ENCODE data around the gene NECAB3.

Gene NECAB3, protein sequence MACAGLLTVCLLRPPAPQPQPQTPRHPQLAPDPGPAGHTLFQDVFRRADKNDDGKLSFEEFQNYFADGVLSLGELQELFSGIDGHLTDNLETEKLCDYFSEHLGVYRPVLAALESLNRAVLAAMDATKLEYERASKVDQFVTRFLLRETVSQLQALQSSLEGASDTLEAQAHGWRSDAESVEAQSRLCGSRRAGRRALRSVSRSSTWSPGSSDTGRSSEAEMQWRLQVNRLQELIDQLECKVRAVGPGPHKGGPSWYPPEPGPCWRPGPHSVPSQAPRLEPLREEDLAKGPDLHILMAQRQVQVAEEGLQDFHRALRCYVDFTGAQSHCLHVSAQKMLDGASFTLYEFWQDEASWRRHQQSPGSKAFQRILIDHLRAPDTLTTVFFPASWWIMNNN

DNA sequence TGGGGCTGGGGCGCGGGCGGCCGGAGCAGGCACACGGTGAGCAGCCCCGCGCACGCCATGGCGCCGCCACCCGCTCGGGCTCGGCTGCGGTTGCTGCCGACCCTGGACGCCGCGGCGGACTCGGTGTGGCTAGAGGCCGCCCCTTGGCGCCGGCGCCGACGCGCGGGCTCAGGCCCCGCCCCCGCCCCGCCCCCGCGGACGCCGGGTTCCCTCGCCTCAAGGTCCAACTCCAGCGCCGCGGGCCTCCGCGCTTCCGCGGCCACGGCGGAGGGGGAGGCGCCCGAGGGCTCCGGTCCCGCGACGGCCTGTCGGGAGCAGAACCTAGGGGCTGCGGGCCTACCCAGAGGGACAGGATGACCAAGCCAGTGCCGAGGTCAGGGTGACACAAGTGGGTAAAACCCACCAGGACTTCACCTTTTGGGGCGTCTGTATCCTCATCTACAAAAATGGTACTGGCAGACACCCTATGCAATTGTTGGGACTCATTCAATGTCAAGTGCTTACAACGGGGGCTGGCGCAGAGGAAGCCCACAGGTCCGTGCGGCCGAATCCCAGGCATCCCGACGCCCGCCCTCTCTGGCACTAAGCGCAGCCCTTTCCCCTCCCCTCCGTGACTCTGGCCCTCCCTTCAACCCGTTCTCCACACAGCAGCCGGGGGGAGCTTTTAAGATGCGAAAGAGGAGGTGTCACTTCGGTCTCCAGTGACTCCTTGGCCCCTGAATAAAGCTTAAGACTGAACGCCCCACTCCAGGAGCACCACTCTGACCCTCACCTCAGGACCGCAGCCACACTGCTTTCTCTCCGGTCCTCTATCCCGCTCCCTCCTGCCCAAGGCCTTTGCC is at the start of gene NECAB3:
Gene NECAB3 (minus strand): TSS at position 135 of the 842 bp plus-strand sequence. CDS start 76 bp downstream, at position 59.
- peak in 41 of 42 donors; percentile 67 to 92 (median 82) for DNase-seq
- intact Hi-C loops (cut with DNase I), result no loop called here

DNA sequence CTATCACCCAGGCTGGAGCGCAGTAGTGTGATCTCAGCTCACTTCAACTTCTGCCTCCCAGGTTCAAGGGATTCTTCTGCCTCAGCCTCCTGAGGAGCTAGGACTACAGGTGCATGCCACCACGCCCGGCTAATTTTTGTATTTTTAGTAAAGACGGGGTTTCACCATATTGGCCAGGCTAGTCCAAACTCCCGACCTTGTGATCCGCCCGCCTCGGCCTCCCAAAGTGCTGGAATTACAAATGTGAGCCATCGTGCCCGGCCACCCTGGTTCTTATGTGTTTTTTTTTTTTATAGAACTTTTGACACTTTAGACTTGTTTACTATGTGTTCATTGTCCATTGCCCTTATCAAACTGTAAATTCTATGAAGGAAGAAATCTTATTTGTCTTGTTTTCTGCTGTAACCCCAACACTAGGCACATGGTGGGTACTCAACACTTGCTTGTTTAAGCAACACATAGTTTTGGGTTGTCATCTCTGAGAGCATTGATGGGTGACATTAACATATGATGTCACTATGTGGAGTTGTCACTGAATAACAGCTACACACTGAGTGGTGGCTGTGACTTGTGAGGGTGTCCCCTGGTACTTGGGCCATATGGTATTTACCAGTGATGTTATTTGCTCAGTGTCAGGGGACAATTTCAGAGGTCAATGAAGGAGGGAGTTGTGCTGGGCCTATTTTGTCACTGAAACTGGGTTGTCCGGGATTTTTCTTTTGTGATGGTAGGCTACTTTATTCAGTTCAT is 47.3 kb upstream of the NECAB3 start:
- intact Hi-C loops (cut with DNase I), result no loop called here
- no peak for DNase-seq

GRCh38 chr20:33719989-33720709 is 45.9 kb upstream of the NECAB3 start, which contains the start of gene PXMP4:
TSS of gene PXMP4 (minus strand) at chr20:33720310. CDS start at chr20:33720207, 103 bp downstream.
- peak; percentile 90 to 98 (median 95) for DNase-seq
- intact Hi-C loops (cut with DNase I), result no loop called here

DNA sequence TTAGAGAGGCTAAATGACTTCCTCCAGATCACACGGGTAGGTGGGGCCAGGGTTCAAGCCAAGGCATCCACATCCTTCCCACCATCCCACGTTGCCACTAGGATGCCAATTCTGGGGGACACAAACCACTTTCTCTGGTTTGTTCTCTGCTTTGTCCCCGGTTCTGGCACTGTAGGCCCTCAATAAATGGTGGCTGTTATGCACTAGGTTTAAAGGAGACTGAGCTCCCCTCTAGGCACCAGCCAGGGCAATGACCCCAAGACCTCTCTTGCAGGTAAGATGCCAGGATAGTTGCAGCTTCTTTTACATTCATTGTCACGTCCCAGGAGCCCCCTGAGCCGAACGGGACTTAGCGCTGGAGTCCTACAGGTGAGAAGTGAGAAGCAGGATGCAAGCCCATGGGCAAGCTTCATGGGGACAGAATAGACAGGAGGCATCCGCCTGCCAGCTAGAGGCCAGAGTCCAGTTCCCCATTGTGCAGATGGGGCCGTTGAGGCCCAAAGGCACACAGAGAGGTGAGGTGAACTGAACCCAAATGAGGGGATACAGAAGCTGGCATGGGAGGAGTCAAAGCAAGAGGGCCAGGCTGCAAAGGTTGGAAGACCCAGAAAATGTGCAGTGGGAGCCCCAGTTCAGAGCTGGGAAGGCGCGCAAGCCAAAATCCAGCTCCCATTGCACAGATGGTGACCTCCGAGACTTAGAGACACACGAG is 45.2 kb upstream of the NECAB3 start:
- peak in 1 of 42 donors; percentile 25 for DNase-seq
- intact Hi-C loops (cut with DNase I), result no loop called here

GRCh38 chr20:33716498-33716897 is 42.3 kb upstream of the NECAB3 start:
- DNase-seq, result no peak
- intact Hi-C loops (cut with DNase I), result no loop called here

GRCh38 chr20:33713865-33714367 is 39.7 kb upstream of the NECAB3 start:
- intact Hi-C loops (cut with DNase I), result no loop called here

GRCh38 chr20:33711446-33711738 is 37.2 kb upstream of the NECAB3 start:
- no peak for DNase-seq
- intact Hi-C loops (cut with DNase I), result no loop called here

More at GRCh38 chr20:33713865-33714367, 39.7 kb upstream of the NECAB3 start:
- no peak for DNase-seq

DNA sequence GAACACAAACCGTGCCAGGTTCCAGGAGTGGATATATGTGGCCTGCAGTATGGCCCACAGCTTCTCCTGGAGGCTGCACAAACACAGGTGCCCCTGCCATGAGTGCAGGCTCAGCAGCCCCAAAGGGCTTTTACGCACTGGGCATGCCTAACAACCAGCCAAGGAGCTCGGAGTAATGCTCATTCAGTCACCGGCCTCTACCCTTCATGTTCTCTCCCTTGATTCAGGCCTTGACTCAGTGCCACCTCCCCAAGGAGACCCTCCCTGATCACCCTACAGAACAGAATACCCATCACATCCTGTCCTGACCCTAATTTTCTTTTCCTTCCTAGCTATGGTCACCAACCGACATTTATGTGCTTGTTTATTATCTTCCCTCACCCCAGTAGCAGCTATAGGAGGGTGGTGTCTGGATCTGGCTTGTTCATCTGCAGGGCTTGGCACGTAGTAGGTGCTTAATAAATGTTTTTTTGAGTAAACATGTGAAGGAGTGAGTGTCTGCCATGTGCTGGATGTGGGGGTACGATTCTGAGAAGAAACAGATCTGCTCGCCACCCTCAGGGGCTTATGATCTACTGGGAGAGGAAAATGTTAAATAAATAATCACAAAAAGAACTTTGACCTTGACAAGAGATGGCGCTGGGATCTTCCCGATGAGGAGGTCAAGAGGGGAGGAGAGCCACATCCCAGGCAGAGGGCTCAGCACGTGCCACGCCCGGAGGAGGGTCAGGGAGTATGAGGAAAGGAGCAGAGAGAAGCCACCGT is 36.6 kb upstream of the NECAB3 start:
- intact Hi-C loops (cut with DNase I), result no loop called here
- no peak for DNase-seq

DNA sequence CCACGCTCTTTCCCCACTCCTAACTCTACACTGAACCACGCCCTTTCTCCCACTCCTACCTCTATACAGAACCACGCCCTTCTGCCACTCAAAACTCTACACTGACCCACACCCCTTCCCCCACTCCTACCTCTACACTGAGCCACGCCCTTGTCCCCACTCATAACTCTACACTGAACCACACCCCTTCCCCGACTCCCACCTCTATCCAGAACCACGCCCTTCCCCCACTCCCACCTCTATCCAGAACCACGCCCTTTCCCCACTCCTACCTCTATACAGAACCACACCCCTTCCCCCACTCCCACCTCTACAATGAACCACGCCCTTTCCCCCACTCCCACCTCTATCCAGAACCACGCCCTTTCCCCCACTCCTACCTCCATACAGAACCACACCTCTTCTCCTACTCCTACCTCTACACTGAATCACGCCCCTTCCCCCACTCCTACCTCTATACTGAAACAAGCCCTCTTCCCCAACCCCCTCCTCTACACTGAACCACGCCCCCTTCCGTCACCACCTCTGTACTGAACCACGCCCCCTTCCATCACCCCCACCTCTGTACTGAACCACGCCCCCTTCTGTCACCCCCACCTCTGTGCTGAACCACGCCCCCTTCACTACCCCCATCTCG is 35.8 kb upstream of the NECAB3 start:
- peak in 3 of 42 donors; percentile 23 to 57 (median 23) for DNase-seq
- intact Hi-C loops (cut with DNase I), result no loop called here

GRCh38 chr20:33709398-33709797 is 35.2 kb upstream of the NECAB3 start:
- no peak for DNase-seq
- intact Hi-C loops (cut with DNase I), result no loop called here

- DNase-seq, result no peak
- intact Hi-C loops (cut with DNase I), result no loop called here
Observed at GRCh38 chr20:33707668-33708067, 33.4 kb upstream of the NECAB3 start.

GRCh38 chr20:33704197-33704924 is 30.1 kb upstream of the NECAB3 start:
- intact Hi-C loops (cut with DNase I), result no loop called here
- peak in 9 of 42 donors; percentile 29 to 66 (median 51) for DNase-seq

- intact Hi-C loops (cut with DNase I), result no loop called here
- no peak for DNase-seq
Observed at GRCh38 chr20:33703498-33704137, 29.4 kb upstream of the NECAB3 start.

DNA sequence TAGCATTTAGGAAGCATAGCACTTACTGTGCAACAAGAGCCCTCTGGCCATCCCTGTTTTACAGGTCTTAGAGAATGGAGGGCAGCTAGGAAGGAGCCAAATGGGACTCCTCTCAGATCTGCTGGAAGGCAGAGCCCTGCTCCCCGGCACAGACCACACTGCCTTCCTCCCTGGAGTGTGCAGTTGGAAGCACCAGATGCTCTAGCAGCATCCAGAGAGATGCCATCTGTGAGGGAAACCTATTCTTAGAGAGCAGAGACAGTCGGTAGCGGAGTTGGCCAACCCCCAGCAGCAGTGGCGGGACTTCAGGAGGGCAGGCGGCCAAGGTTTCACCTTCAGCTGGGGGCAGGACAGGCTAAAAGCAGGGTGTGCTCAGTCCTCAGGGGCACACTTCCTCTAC is 28.6 kb upstream of the NECAB3 start:
- intact Hi-C loops (cut with DNase I), result no loop called here

DNA sequence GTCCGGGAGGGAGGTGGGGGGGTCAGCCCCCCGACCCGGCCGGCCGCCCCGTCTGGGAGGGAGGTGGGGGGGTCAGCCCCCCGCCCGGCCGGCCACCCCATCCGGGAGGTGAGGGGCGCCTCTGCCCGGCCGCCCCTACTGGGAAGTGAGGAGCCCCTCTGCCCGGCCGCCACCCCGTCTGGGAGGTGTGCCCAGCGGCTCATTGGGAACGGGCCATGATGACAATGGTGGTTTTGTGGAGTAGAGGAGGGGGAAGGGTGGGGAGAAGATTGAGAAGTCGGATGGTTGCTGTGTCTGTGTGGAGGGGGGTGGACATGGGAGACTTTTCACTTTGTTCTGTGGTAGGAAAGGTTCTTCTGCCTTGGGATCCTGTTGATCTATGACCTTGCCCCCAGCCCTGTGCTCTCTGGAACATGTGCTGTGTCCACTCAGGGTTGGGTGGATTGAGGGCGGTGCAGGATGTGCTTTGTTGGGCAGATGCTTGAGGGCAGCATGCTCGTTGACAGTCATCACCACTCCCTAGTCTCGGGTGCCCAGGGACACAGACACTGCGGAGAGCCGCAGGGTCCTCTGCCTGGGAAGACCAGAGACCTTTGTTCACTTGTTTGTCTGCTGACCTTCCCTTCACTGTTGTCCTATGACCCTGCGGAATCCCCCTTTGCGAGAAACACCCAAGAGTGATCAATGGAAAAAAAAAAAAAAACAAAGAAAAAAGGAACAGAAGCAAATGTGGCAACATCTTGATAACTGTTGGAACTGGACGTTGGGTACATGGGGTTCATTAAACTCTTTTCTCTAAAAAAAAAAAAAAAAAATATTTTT is 27.6 kb upstream of the NECAB3 start:
- DNase-seq, result peak in 3 of 42 donors; percentile 25 to 45 (median 40)
- intact Hi-C loops (cut with DNase I), result no loop called here

More for the DNA sequence above, 28.6 kb upstream of the NECAB3 start:
- DNase-seq, result peak in 1 of 42 donors; percentile 20

Measured in head of caudate nucleus (tissue), 42 donors.